ENCODE results near the gene HYCC2.
"Not testable (repeated sequence)": the region's sequence is repeated elsewhere in the genome, so short reads cannot be mapped to it uniquely, and the experiment has no call there.

Gene HYCC2

GRCh38 chr2:201071479-201072200, at the start of gene HYCC2, which contains the start of gene NDUFB3:
HYCC2 (minus strand) TSS chr2:201071671; CDS start chr2:201024009, 47,662 bp downstream.
NDUFB3 (plus strand) TSS chr2:201072001; CDS start chr2:201078883, 6,882 bp downstream.
- DNase-seq, result peak; percentile 89
- H3K4me3 Mint-ChIP-seq, result peak within 1 kb of the TSS; percentile 89
- peak within 1 kb of the TSS; percentile 92 for H3K27ac Mint-ChIP-seq
- H3K4me1 Mint-ChIP-seq, result peaks cover 58% of the 10 kb centered on the region
- no peaks in the 10 kb centered on the region for H3K27me3 Mint-ChIP-seq
- peak; percentile 99 for ATAC-seq
- peaks cover 3% of the 10 kb centered on the region for H3K36me3 Mint-ChIP-seq (ENCODE audit: low read depth)
- no peaks in the 10 kb centered on the region for H3K9me3 Mint-ChIP-seq

- H3K4me3 Mint-ChIP-seq, result peak overlapping the region; percentile 98
- ATAC-seq, result peak; percentile 1
These were observed 47.7 kb upstream of the HYCC2 start for GRCh38 chr2:201118961-201119854.

GRCh38 chr2:201118121-201118960, 46.9 kb upstream of the HYCC2 start:
- H3K4me3 Mint-ChIP-seq, result peak overlapping the region; percentile 98
- no peaks in the 10 kb centered on the region for H3K9me3 Mint-ChIP-seq
- peak; percentile 87 for DNase-seq
- peaks cover 27% of the 10 kb centered on the region for H3K36me3 Mint-ChIP-seq (ENCODE audit: low read depth)
- peak; percentile 48 for ATAC-seq
- peaks cover 56% of the 10 kb centered on the region for H3K4me1 Mint-ChIP-seq
- H3K27me3 Mint-ChIP-seq, result no peaks in the 10 kb centered on the region
- peak overlapping the region; percentile 99 for H3K27ac Mint-ChIP-seq

More at GRCh38 chr2:201118961-201119854, 47.7 kb upstream of the HYCC2 start:
- DNase-seq, result peak; percentile 30
- Mint-ChIP-seq H3K27ac (peak overlapping the region; percentile 99), H3K4me1 (peaks cover 60% of the 10 kb centered on the region), H3K36me3 (ENCODE audit: low read depth) (peaks cover 34% of the 10 kb centered on the region), H3K9me3 (no peaks in the 10 kb centered on the region), H3K27me3 (no peaks in the 10 kb centered on the region)

- Mint-ChIP-seq H3K36me3 (ENCODE audit: low read depth) (peaks cover 23% of the 10 kb centered on the region), H3K4me3 (peak overlapping the region; percentile 98), H3K27ac (peak overlapping the region; percentile 99), H3K4me1 (peaks cover 51% of the 10 kb centered on the region)
- not testable (repeated sequence) for H3K9me3 Mint-ChIP-seq, H3K27me3 Mint-ChIP-seq
- ATAC-seq, result peak; percentile 1
- DNase-seq, result peak; percentile 48
These were observed 46.2 kb upstream of the HYCC2 start for GRCh38 chr2:201117735-201118094.

GRCh38 chr2:201116959-201117734, 45.7 kb upstream of the HYCC2 start:
- no peaks in the 10 kb centered on the region for H3K27me3 Mint-ChIP-seq
- H3K36me3 Mint-ChIP-seq (ENCODE audit: low read depth), result peaks cover 18% of the 10 kb centered on the region
- peaks cover 48% of the 10 kb centered on the region for H3K4me1 Mint-ChIP-seq
- ATAC-seq (peak; percentile 45), DNase-seq (peak; percentile 26)
- peak overlapping the region; percentile 99 for H3K27ac Mint-ChIP-seq
- H3K4me3 Mint-ChIP-seq, result peak overlapping the region; percentile 98
- H3K9me3 Mint-ChIP-seq, result no peaks in the 10 kb centered on the region

GRCh38 chr2:201116115-201116958, 44.9 kb upstream of the HYCC2 start, which contains the start of gene CFLAR:
CFLAR (plus strand) TSS chr2:201116164; CDS start chr2:201129866, 13,702 bp downstream.
- Mint-ChIP-seq H3K36me3 (ENCODE audit: low read depth) (peaks cover 12% of the 10 kb centered on the region), H3K4me1 (peaks cover 41% of the 10 kb centered on the region), H3K27ac (peak within 1 kb of the TSS; percentile 99), H3K9me3 (no peaks in the 10 kb centered on the region), H3K27me3 (no peaks in the 10 kb centered on the region), H3K4me3 (peak within 1 kb of the TSS; percentile 98)
- ATAC-seq (peak; percentile 38), DNase-seq (peak; percentile 86)

GRCh38 chr2:201114846-201115245, 43.4 kb upstream of the HYCC2 start:
- no peak for DNase-seq
- peak overlapping the region; percentile 99 for H3K27ac Mint-ChIP-seq
- H3K4me3 Mint-ChIP-seq, result peak overlapping the region; percentile 98
- no peak for ATAC-seq
- peaks cover 35% of the 10 kb centered on the region for H3K4me1 Mint-ChIP-seq
- no peaks in the 10 kb centered on the region for H3K9me3 Mint-ChIP-seq
- H3K27me3 Mint-ChIP-seq, result no peaks in the 10 kb centered on the region
- peaks cover 2% of the 10 kb centered on the region for H3K36me3 Mint-ChIP-seq (ENCODE audit: low read depth)

- peaks cover 35% of the 10 kb centered on the region for H3K4me1 Mint-ChIP-seq
- H3K27ac Mint-ChIP-seq, result peak overlapping the region; percentile 99
- no peak for DNase-seq
- ATAC-seq, result no peak
- H3K27me3 Mint-ChIP-seq, result no peaks in the 10 kb centered on the region
- peak overlapping the region; percentile 98 for H3K4me3 Mint-ChIP-seq
- H3K9me3 Mint-ChIP-seq, result no peaks in the 10 kb centered on the region
- peaks cover 2% of the 10 kb centered on the region for H3K36me3 Mint-ChIP-seq (ENCODE audit: low read depth)
These were observed 42.9 kb upstream of the HYCC2 start for GRCh38 chr2:201114350-201114749.

- ATAC-seq, result no peak
- Mint-ChIP-seq H3K27me3 (no peaks in the 10 kb centered on the region), H3K4me1 (peaks cover 27% of the 10 kb centered on the region), H3K27ac (no peak overlapping the region), H3K4me3 (no peak overlapping the region), H3K9me3 (no peaks in the 10 kb centered on the region), H3K36me3 (ENCODE audit: low read depth) (peaks cover 2% of the 10 kb centered on the region)
- DNase-seq, result no peak
These were observed 39.6 kb upstream of the HYCC2 start for GRCh38 chr2:201111096-201111495.

- DNase-seq (no peak), ATAC-seq (no peak)
- no peaks in the 10 kb centered on the region for H3K9me3 Mint-ChIP-seq
- H3K4me1 Mint-ChIP-seq, result peaks cover 22% of the 10 kb centered on the region
- no peak overlapping the region for H3K4me3 Mint-ChIP-seq
- H3K36me3 Mint-ChIP-seq (ENCODE audit: low read depth), result peaks cover 5% of the 10 kb centered on the region
- no peak overlapping the region for H3K27ac Mint-ChIP-seq
- no peaks in the 10 kb centered on the region for H3K27me3 Mint-ChIP-seq
These were observed 39.1 kb upstream of the HYCC2 start for GRCh38 chr2:201110615-201111014.

- Mint-ChIP-seq H3K36me3 (ENCODE audit: low read depth) (peaks cover 5% of the 10 kb centered on the region), H3K27me3 (no peaks in the 10 kb centered on the region), H3K9me3 (no peaks in the 10 kb centered on the region), H3K4me3 (no peak overlapping the region), H3K27ac (no peak overlapping the region), H3K4me1 (peaks cover 9% of the 10 kb centered on the region)
- DNase-seq, result no peak
- no peak for ATAC-seq
These were observed 37.7 kb upstream of the HYCC2 start for GRCh38 chr2:201109186-201109585.

- H3K27ac Mint-ChIP-seq, result no peak overlapping the region
- no peaks in the 10 kb centered on the region for H3K9me3 Mint-ChIP-seq
- no peaks in the 10 kb centered on the region for H3K27me3 Mint-ChIP-seq
- peaks cover 4% of the 10 kb centered on the region for H3K4me1 Mint-ChIP-seq
- DNase-seq (no peak), ATAC-seq (no peak)
- H3K4me3 Mint-ChIP-seq, result no peak overlapping the region
- H3K36me3 Mint-ChIP-seq (ENCODE audit: low read depth), result peaks cover 5% of the 10 kb centered on the region
These were observed 36.9 kb upstream of the HYCC2 start for GRCh38 chr2:201108341-201108740.

GRCh38 chr2:201107624-201108023, 36.2 kb upstream of the HYCC2 start:
- Mint-ChIP-seq H3K9me3 (no peaks in the 10 kb centered on the region), H3K4me3 (no peak overlapping the region), H3K36me3 (ENCODE audit: low read depth) (peaks cover 5% of the 10 kb centered on the region), H3K27me3 (no peaks in the 10 kb centered on the region), H3K27ac (no peak overlapping the region), H3K4me1 (peaks cover 3% of the 10 kb centered on the region)
- DNase-seq (no peak), ATAC-seq (no peak)

All from activated naive CD8-positive, alpha-beta T cell treated with anti-CD3 and anti-CD28 coated beads, Interleukin-2, amount 50 U/mL, for 24 hours (primary cell).